ENCODE results near the gene PHF21A. TPM values are rescaled to one million over a fixed set of nuclear protein-coding genes. Genes with fewer than 3 reads are reported as not detected.

PHF21A gene
- total and polyA plus RNA-seq, 2 of the 8 experiments (the other 6 are each of a cell fraction or from before 2014, with no cell fraction given), result 17.6 to 40.3 TPM

- Histone ChIP-seq H2BK12ac (ENCODE audit: low read depth, low read length) (no peak overlapping the region), H3K79me2 (ENCODE audit: control insufficient read depth in 1 of 2, insufficient read depth in 2 of 2, low read length in 2 of 2) (peaks cover 0 to 7% of the 10 kb centered on the region in 2 experiments; a peak in 1 of 4 replicates), H3K14ac (ENCODE audit: insufficient read length) (no peak overlapping the region), H3K36me3 (ENCODE audit: control insufficient read depth in 2 of 4, insufficient read depth in 4 of 4, low read length in 3 of 4) (no peaks in the 10 kb centered on the region), H3K27me3 (replicated peaks in 1 of 4; ENCODE audit: control insufficient read depth in 3 of 4, extremely low read depth in 1 of 4, insufficient read depth in 3 of 4, low read length in 3 of 4) (no peaks in the 10 kb centered on the region), H3K23me2 (ENCODE audit: low read depth, low read length) (no peaks in the 10 kb centered on the region; the same call in 1 of the 2 replicates), H4K91ac (replicated peaks; ENCODE audit: insufficient read length, low read length) (no peak overlapping the region), H3K4me3 (ENCODE audit: extremely low read depth in 1 of 4, insufficient read depth in 2 of 4, low read depth in 3 of 4, low read length in 4 of 4) (no peak overlapping the region), H2BK5ac (ENCODE audit: low read depth, low read length) (no peak overlapping the region), H3K23ac (ENCODE audit: insufficient read length) (no peak overlapping the region), H2AFZ (ENCODE audit: low read length) (no peak overlapping the region), H3K4me1 (replicated peaks in 1 of 4; ENCODE audit: control insufficient read depth in 3 of 4, insufficient read depth in 4 of 4, low read length in 3 of 4) (no peaks in the 10 kb centered on the region), H3K79me1 (ENCODE audit: low read depth, low read length) (no peaks in the 10 kb centered on the region), H2BK120ac (replicated peaks; ENCODE audit: low read depth, low read length) (no peak overlapping the region), H3K27ac (ENCODE audit: low read depth, low read length) (no peak overlapping the region), H3K18ac (ENCODE audit: extremely low read depth, low read length) (no peak overlapping the region), H3K9ac (replicated peaks in 1 of 4; ENCODE audit: extremely low read depth in 1 of 4, low read depth in 3 of 4, low read length in 3 of 4) (no peak overlapping the region), H3K4me2 (ENCODE audit: insufficient read depth in 1 of 2, low read depth in 2 of 2, low read length in 2 of 2) (no peak overlapping the region), H3K9me3 (ENCODE audit: insufficient read depth in 2 of 2, low read depth in 1 of 2, low read length in 1 of 2) (no peaks in the 10 kb centered on the region; a peak in 1 of 4 replicates), H2AK5ac (ENCODE audit: low read depth, low read length) (no peak overlapping the region), H4K5ac (ENCODE audit: insufficient read length, low read depth, low read length) (no peak overlapping the region), H4K8ac (ENCODE audit: extremely low read depth, insufficient read depth, low read length) (no peak overlapping the region), H2BK20ac (ENCODE audit: low read length) (no peak overlapping the region), H2BK15ac (ENCODE audit: low read length) (no peak overlapping the region), H3K4ac (replicated peaks; ENCODE audit: insufficient read length, low read depth, low read length) (no peak overlapping the region), H4K20me1 (replicated peaks in 1 of 2; ENCODE audit: control insufficient read depth in 1 of 2, insufficient read depth in 2 of 2, low read length in 2 of 2) (no peaks in the 10 kb centered on the region), H3K56ac (replicated peaks; ENCODE audit: insufficient read length, low read depth, low read length) (no peak overlapping the region)
- DNase-seq (ENCODE audit: low read depth in 1 of 2, low spot score in 2 of 2) (no peak), FAIRE-seq (no peak)
- ChIA-PET CTCF (ENCODE audit: partially characterized antibody) (interaction anchor here (0.7 to 2.3 kb wide), 4 partner anchors 19 to 175 kb away, joined by 3 to 8 read pairs (median 4); no protein-coding TSS in a partner anchor), POLR2A (ENCODE audit: partially characterized antibody) (interaction anchor here (0.7 to 1.2 kb wide), 4 partner anchors 9 to 97 kb away, joined by 3 to 5 read pairs (median 4); partner anchors contain the start of gene LARGE2)
- 90% methylated on average over 2 of the region's 2 CpGs; no CpG with 5 or more reads in 1 of the 2 experiments for WGBS, 2 experiments (ENCODE audit: extremely low coverage in 1 of 2, insufficient coverage in 1 of 2, insufficient read length in 1 of 2, insufficient replicate concordance in 2 of 2, low coverage in 1 of 2, low lambda C conversion rate in 2 of 2, missing lambda C conversion rate in 1 of 2)
- TF ChIP-seq BACH1 (IDR thresholded peaks at IDR 0.05; ENCODE audit: low read length), result no peak
- TF ChIP-seq RXRA (IDR thresholded peaks at IDR 0.05; ENCODE audit: insufficient read depth, low read depth, low read length), result no peak
- TF ChIP-seq GTF2F1 (IDR thresholded peaks at IDR 0.05; ENCODE audit: borderline replicate concordance, low read depth, low read length), result no peak
These were observed 102.6 kb downstream of the PHF21A start for GRCh38 chr11:46018651-46019050.
